Keratinocyte (primary cell): ENCODE measurements around the gene ZNF710. TPM values are rescaled to one million over a fixed set of nuclear protein-coding genes. Genes with fewer than 3 reads are reported as not detected.

Experiments
- DNase-seq: peaks from one replicate; pipeline ENCODE4 v3.0.0-alpha.2; 2011; ENCODE audit warnings: low read depth, missing footprints, low spot score
- FAIRE-seq: peaks from 2 replicates; lab custom pipeline; 2011; peaks lifted over from hg19 to GRCh38; lab: Jason Lieb, UNC
- H2AFZ ChIP-seq: 2 replicates; pipeline ENCODE4 v1.6.0; 2012; ENCODE audit warnings: low read length, control low read depth, inconsistent platforms; ENCODE audit not compliant: control insufficient read depth
- H3K27ac ChIP-seq: 2 replicates; pipeline ENCODE4 v1.5.1; 2011; ENCODE audit warnings: low read length; ENCODE audit not compliant: control insufficient read depth, insufficient read depth
- H3K27me3 ChIP-seq: 3 replicates; pipeline ENCODE4 v1.6.0; 2011; ENCODE audit warnings: low read length; ENCODE audit not compliant: control insufficient read depth, insufficient read depth; ENCODE audit errors: extremely low read depth
- H3K36me3 ChIP-seq, 2 experiments: 2 replicates in 1 of 2; 3 replicates in 1 of 2; pipeline ENCODE4 v1.5.1; 2011; ENCODE audit warnings: low read length in 2 of 2, mild to moderate bottlenecking in 1 of 2; ENCODE audit not compliant: control insufficient read depth in 2 of 2, insufficient read depth in 2 of 2; ENCODE audit errors: extremely low read depth in 1 of 2
- H3K4me1 ChIP-seq: 3 replicates; pipeline ENCODE4 v1.5.1; 2011; ENCODE audit warnings: low read length; ENCODE audit not compliant: control insufficient read depth, insufficient read depth; ENCODE audit errors: extremely low read depth
- H3K4me2 ChIP-seq: 3 replicates; pipeline ENCODE4 v1.6.0; 2011; ENCODE audit warnings: low read depth, low read length; ENCODE audit not compliant: control insufficient read depth, insufficient read depth; ENCODE audit errors: extremely low read depth
- H3K4me3 ChIP-seq, 3 experiments: fragments of 200-600 bp in 1 of 3; sonication (generic) in 1 of 3; 2 replicates in 2 of 3; 3 replicates in 1 of 3; pipeline ENCODE4 v1.5.1; 2011 to 2016; ENCODE audit warnings: low read length in 3 of 3, mild to moderate bottlenecking in 3 of 3, control low read depth in 2 of 3, inconsistent platforms in 1 of 3, low read depth in 1 of 3, mixed read lengths in 1 of 3, mixed run types in 1 of 3, moderate library complexity in 1 of 3; ENCODE audit not compliant: control insufficient read depth in 2 of 3, insufficient read depth in 2 of 3; ENCODE audit errors: extremely low read depth in 1 of 3
- H3K79me2 ChIP-seq: 2 replicates; pipeline ENCODE4 v1.6.0; 2012; ENCODE audit warnings: low read length; ENCODE audit not compliant: control insufficient read depth, insufficient read depth
- H3K9ac ChIP-seq: 3 replicates; pipeline ENCODE4 v1.6.0; 2011; ENCODE audit warnings: low read length; ENCODE audit not compliant: control insufficient read depth, insufficient read depth; ENCODE audit errors: extremely low read depth
- H3K9me1 ChIP-seq: 3 replicates; pipeline ENCODE4 v1.6.0; 2011; ENCODE audit warnings: low read length; ENCODE audit not compliant: control insufficient read depth, insufficient read depth; ENCODE audit errors: extremely low read depth
- H3K9me3 ChIP-seq: 2 replicates; pipeline ENCODE4 v1.5.1; 2012; ENCODE audit warnings: low read depth, low read length; ENCODE audit not compliant: control insufficient read depth
- H4K20me1 ChIP-seq: 3 replicates; pipeline ENCODE4 v1.6.0; 2011; ENCODE audit warnings: low read length; ENCODE audit not compliant: control insufficient read depth, insufficient read depth; ENCODE audit errors: extremely low read depth
- CTCF ChIP-seq, 3 experiments: IDR thresholded peaks in 1 of 3; conservative IDR thresholded peaks in 1 of 3; optimal IDR thresholded peaks in 1 of 3; 2 replicates in 2 of 3; 3 replicates in 1 of 3; pipeline versions ENCODE3 to v1.5.1; 2011; ENCODE audit warnings: low read length in 3 of 3, mild to moderate bottlenecking in 3 of 3, moderate library complexity in 2 of 3, control low read depth in 1 of 3, inconsistent platforms in 1 of 3; ENCODE audit not compliant: insufficient read depth in 2 of 3; ENCODE audit errors: extremely low read depth in 1 of 3
- EZH2 ChIP-seq: IDR thresholded peaks from one replicate; pipeline ENCODE4 v1.6.1; 2012; ENCODE audit warnings: inconsistent platforms, mild to moderate bottlenecking, low read length, moderate library complexity
- dilution Hi-C: fragments of 300-500 bp; cut with MboI; formaldehyde crosslinking; loops from one replicate; pipeline ENCODE4 v1.7.0; 2020; ENCODE audit warnings: low sequenced_read_pairs; ENCODE audit not compliant: extremely low pct_ligation_motif_present
- polyA plus RNA-seq, 5 experiments: library from polyadenylated mRNA; depleted of rRNA in 3 of 5; stranded (reverse) in 3 of 5; stranded (forward) in 1 of 5; unstranded in 1 of 5; fragments of >200 nt; gene quantifications; 1 replicate in 1 of 5; 2 replicates in 3 of 5; 3 replicates in 1 of 5; pipeline versions ENCODE4 v1.2.1 to v1.2.3, GENCODE V29; 2011 to 2012; ENCODE audit warnings: missing spikeins in 2 of 5, low read depth in 1 of 5, low replicate concordance in 1 of 5

Gene ZNF710
- polyA plus RNA-seq, 1 donor (not counting 4 experiments of a cell fraction or from before 2014, with no cell fraction given), result 4.5 TPM

GRCh38 chr15:90063770-90064247 is 62.7 kb downstream of the ZNF710 start:
- peaks cover 0 to 5% of the 10 kb centered on the region in 2 experiments for H3K36me3 ChIP-seq
- H2AFZ ChIP-seq, result no peak overlapping the region
- peaks cover 34% of the 10 kb centered on the region for H3K4me1 ChIP-seq
- FAIRE-seq (no peak), DNase-seq (no peak)
- H3K9me3 ChIP-seq, result no peaks in the 10 kb centered on the region
- no peaks in the 10 kb centered on the region for H3K9me1 ChIP-seq
- no peak overlapping the region for H3K9ac ChIP-seq
- H3K4me2 ChIP-seq, result no peak overlapping the region
- no peak overlapping the region for H3K4me3 ChIP-seq
- no peak overlapping the region for H3K27ac ChIP-seq
- no peak for TF ChIP-seq CTCF (optimal IDR thresholded peaks at IDR 0.05 in 1 of 3, IDR thresholded peaks at IDR 0.05 in 1 of 3, conservative IDR thresholded peaks at IDR 0.05 in 1 of 3; ENCODE audit: extremely low read depth in 1 of 3, insufficient read depth in 2 of 3, low read length in 3 of 3)
- no peak for TF ChIP-seq EZH2
- H3K27me3 ChIP-seq, result no peaks in the 10 kb centered on the region
- no peaks in the 10 kb centered on the region for H4K20me1 ChIP-seq
- H3K79me2 ChIP-seq, result no peaks in the 10 kb centered on the region
- dilution Hi-C loops, result no loop called here

GRCh38 chr15:90064911-90065681 is 64.0 kb downstream of the ZNF710 start:
- Histone ChIP-seq H3K9me1 (no peaks in the 10 kb centered on the region), H3K27me3 (no peaks in the 10 kb centered on the region), H3K79me2 (no peaks in the 10 kb centered on the region), H3K27ac (no peak overlapping the region), H3K9ac (no peak overlapping the region), H3K9me3 (no peaks in the 10 kb centered on the region), H3K36me3 (peaks cover 0 to 7% of the 10 kb centered on the region in 2 experiments), H4K20me1 (no peaks in the 10 kb centered on the region), H3K4me3 (no peak overlapping the region), H2AFZ (no peak overlapping the region), H3K4me1 (peaks cover 26% of the 10 kb centered on the region), H3K4me2 (no peak overlapping the region)
- no peak for FAIRE-seq
- dilution Hi-C loops, result no loop called here
- TF ChIP-seq CTCF (optimal IDR thresholded peaks at IDR 0.05 in 1 of 3, IDR thresholded peaks at IDR 0.05 in 1 of 3, conservative IDR thresholded peaks at IDR 0.05 in 1 of 3; ENCODE audit: extremely low read depth in 1 of 3, insufficient read depth in 2 of 3, low read length in 3 of 3) (no peak), EZH2 (no peak)
- no peak for DNase-seq
